Activated effector memory CD4-positive, alpha-beta T cell treated with anti-CD3 and anti-CD28 coated beads, Interleukin-2, amount 50 U/mL, for 16 hours (primary cell): ENCODE data around the gene ZNF57.
"Not testable (repeated sequence)": the region's sequence is repeated elsewhere in the genome, so short reads cannot be mapped to it uniquely, and the experiment has no call there.

Source experiments
- DNase-seq: peaks from one replicate; pipeline ENCODE4 v3.0.0-alpha.2; 2020

Gene ZNF57

GRCh38 chr19:2900296-2901252 is at the start of gene ZNF57:
TSS of gene ZNF57 (plus strand) at chr19:2900928. CDS start at chr19:2901046, 118 bp downstream.
- peak; percentile 99 for DNase-seq

- no peak for DNase-seq
Measured at GRCh38 chr19:2852598-2852997, 48.1 kb upstream of the ZNF57 start.

DNA sequence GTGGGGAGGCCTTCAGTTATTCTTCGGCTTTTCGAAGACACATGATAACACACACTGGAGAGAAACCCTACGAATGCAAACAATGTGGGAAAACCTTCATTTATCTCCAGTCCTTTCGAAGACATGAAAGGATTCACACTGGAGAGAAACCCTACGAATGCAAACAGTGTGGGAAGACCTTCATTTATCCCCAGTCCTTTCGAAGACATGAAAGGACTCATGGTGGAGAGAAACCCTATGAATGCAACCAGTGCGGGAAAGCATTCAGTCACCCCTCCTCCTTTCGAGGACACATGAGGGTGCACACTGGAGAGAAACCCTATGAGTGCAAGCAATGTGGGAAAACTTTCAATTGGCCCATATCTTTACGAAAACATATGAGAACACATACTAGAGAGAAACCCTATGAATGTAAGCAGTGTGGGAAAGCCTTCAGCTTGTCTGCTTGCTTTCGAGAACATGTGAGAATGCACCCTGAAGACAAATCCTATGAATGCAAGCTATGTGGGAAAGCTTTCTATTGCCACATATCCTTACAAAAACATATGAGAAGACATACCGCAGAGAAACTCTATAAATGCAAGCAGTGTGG is 47.6 kb upstream of the ZNF57 start:
- DNase-seq = no peak

DNA sequence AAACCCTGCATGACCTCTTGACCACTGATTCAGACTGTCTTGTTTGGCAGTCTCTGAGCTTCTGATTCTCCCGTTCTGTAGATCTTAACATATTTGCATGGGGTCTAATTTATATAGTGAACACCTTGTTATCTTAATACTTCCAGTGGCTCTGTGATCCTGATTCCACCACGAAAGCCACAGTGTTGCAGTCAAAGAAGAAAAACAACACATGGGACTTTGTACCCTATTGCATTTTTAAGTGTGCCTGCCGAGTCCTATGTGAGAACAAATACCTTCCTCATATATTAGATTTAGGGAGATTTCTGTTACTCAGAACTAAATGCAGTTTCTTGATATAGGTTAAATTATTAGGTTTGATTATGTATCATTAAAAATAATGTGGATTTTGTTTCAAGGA is 45.9 kb upstream of the ZNF57 start:
- DNase-seq = no peak

- DNase-seq = no peak
Measured at GRCh38 chr19:2856457-2857050, 44.2 kb upstream of the ZNF57 start.

- no peak for DNase-seq
Measured at GRCh38 chr19:2858864-2859263, 41.9 kb upstream of the ZNF57 start.

- no peak for DNase-seq
Measured at GRCh38 chr19:2863816-2864215, 36.9 kb upstream of the ZNF57 start.

DNA sequence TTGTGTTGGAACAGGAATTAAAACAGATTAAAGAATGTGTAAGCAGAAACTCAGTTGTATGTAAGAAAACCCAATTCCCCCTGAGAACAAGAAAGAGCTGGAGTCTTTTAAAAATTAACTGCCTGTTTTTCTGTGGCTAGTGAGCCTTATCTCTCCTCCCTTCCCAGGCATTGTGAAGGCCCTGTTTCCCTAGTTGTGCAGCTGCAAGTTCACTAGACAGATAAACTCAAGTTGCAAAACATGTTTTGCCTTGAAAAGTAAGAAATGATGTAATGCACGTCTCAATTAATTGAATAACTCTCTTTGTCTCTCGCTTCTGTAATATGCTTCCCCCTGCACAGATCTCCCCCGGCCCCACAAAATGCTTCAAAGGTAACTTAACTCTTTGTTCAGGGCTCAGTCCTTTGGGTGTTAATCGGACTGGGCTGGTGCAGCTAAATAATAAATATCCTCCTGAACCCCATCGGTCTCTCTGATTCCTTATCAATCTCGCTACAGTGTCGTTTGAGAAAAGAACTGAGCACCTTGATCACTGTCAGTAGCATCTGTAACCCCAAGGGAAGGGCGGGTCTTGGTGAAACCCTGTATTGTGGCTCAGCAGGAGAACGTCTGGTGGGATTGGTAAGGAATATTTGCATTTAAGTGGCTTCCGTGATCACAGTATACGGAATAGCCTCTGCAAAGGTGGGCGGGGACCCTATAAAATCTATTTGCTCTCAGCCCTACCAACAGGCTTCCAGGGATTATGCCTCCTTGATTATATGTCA is 35.2 kb upstream of the ZNF57 start:
- DNase-seq = no peak

DNA sequence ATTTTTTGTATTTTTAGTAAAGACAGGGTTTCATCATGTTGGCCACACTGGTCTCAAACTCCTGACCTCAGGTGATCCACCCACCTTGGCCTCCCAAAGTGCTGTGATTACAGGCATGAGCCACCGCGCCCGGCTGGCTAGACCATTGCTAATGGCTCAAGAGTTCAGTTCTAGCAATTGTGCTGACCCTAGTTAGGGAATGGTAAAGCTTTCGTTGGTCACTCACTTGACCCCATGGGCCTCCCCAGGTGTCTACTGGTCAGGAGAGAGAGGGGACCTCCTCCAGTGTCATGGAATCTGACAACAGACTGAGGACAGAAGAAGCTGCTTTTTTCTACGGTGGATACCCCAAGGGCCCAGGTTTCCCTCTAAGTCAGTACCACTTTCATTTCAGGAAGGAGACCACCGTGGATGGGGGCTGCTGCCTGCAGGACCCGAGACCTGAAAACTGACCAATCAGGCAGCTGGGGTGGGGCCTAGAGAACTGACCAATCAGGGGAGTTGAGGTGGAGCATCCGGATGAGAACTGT is 34.2 kb upstream of the ZNF57 start:
- DNase-seq = no peak

- no peak for DNase-seq
Measured at GRCh38 chr19:2867025-2867991, 33.4 kb upstream of the ZNF57 start, which contains the start of gene ZNF556. TSS of gene ZNF556 (plus strand) at chr19:2867335. CDS start at chr19:2867422, 87 bp downstream.

GRCh38 chr19:2869618-2870017 is 31.1 kb upstream of the ZNF57 start:
- DNase-seq = no peak

DNA sequence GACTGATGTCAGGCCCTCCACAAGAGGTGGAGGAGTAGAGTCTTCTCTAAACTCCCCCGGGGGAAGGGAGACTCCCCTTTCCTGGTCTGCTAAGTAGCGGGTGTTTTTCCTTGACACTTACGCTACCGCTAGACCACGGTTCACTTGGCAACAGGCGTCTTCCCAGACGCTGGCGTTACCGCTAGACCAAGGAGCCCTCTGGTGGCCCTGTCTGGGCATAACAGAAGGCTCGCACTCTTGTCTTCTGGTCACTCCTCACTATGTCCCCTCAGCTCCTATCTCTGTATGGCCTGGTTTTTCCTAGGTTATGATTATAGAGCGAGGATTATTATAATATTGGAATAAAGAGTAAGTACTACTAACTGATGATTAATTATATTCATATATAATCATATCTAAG is 28.6 kb upstream of the ZNF57 start:
- DNase-seq = peak; percentile 71

- DNase-seq = no peak
Measured at GRCh38 chr19:2877398-2878331, 23.1 kb upstream of the ZNF57 start.

GRCh38 chr19:2883686-2884439 is 16.9 kb upstream of the ZNF57 start:
- no peak for DNase-seq

GRCh38 chr19:2885736-2886135 is 15.0 kb upstream of the ZNF57 start:
- DNase-seq = no peak

DNA sequence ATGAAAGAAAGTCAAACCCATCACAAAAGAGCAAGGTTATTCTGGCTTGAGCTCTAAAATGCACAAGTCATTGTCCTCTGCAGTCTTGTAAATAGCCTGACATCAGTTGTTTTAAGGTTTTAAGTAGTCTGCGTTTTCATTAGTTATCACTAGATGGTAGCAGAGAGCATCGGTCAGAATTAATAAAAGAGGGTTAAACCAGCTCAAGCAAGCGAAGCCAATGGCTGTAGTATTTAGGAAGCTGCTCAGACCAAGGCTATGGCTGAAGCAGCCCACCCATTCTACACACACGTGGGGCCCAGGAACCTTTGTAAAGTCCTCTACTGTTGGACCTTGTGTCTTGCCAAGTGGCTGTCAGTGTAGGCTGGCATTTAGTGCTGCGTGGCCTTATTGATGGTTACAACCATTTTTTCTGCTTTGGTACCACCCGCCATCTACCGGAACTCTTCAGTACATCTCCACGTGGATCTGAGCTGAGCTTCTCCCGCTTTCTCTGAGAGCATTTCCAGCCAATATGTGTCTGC is 13.3 kb upstream of the ZNF57 start:
- DNase-seq = peak; percentile 66

- peak; percentile 86 for DNase-seq
Measured at GRCh38 chr19:2888731-2889224, 11.9 kb upstream of the ZNF57 start.

- DNase-seq = not testable (repeated sequence)
Measured at GRCh38 chr19:2890531-2890930, 10.2 kb upstream of the ZNF57 start.

DNA sequence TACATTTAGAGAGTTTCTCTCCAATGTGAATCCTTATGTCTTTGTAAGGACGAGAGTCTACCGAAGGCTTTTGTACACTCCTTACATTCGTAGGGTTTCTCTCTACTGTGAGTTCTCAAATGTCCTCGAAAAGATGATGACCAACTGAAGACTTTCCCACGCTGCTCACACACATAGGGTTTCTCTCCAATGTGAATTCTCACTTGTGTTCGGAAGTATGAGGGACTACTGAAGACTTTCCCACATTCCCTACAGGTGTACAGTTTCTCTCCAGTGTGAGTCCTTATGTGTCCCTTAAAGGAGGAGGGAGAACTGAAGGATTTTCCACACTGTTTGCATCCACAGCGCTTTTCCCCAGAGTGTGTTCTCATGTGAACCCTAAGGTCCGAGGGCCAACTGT is 4.0 kb upstream of the ZNF57 start:
- DNase-seq = no peak
